ENCODE measurements around the gene FBXO3.
"Not testable (repeated sequence)": the region's sequence is repeated elsewhere in the genome, so short reads cannot be mapped to it uniquely, and the experiment has no call there.

FBXO3 gene

GRCh38 chr11:33772300-33772699, 2.0 kb downstream of the FBXO3 start:
- no peak for DNase-seq

- DNase-seq = no peak
Measured at GRCh38 chr11:33770236-33770635, 4.1 kb downstream of the FBXO3 start.

- no peak for DNase-seq
Measured at GRCh38 chr11:33769542-33769941, 4.8 kb downstream of the FBXO3 start.

- no peak for DNase-seq
Measured at GRCh38 chr11:33767624-33768023, 6.7 kb downstream of the FBXO3 start.

GRCh38 chr11:33766085-33766484, 8.2 kb downstream of the FBXO3 start:
- DNase-seq = no peak

- DNase-seq = no peak
Measured at GRCh38 chr11:33761471-33761870, 12.8 kb downstream of the FBXO3 start.

- DNase-seq = peak; percentile 75
Measured at GRCh38 chr11:33753304-33753967, 20.9 kb downstream of the FBXO3 start.

- no peak for DNase-seq
Measured at GRCh38 chr11:33751878-33752277, 22.4 kb downstream of the FBXO3 start.

GRCh38 chr11:33747979-33748378, 26.3 kb downstream of the FBXO3 start:
- peak; percentile 80 for DNase-seq

- DNase-seq = no peak
Measured at GRCh38 chr11:33743291-33743690, 31.0 kb downstream of the FBXO3 start.

- DNase-seq = peak; percentile 42
Measured at GRCh38 chr11:33742249-33742851, 32.0 kb downstream of the FBXO3 start.

- no peak for DNase-seq
Measured at GRCh38 chr11:33741806-33742205, 32.5 kb downstream of the FBXO3 start.

GRCh38 chr11:33737362-33737821, 36.9 kb downstream of the FBXO3 start:
- DNase-seq = peak; percentile 40

- DNase-seq = peak; percentile 90
Measured at GRCh38 chr11:33736148-33736812, 38.0 kb downstream of the FBXO3 start, which contains the start of gene CD59. Gene CD59 (minus strand): TSS chr11:33736423. CDS start chr11:33722445, 13,978 bp downstream.

GRCh38 chr11:33735271-33736147, 38.8 kb downstream of the FBXO3 start:
- DNase-seq = no peak

- DNase-seq = no peak
Measured at GRCh38 chr11:33734441-33735270, 39.7 kb downstream of the FBXO3 start.

- no peak for DNase-seq
Measured at GRCh38 chr11:33733980-33734379, 40.3 kb downstream of the FBXO3 start.

GRCh38 chr11:33731723-33732531, 42.4 kb downstream of the FBXO3 start:
- no peak for DNase-seq

- no peak for DNase-seq
Measured at GRCh38 chr11:33730716-33731115, 43.6 kb downstream of the FBXO3 start.

- DNase-seq = not testable (repeated sequence)
Measured at GRCh38 chr11:33729072-33729664, 45.2 kb downstream of the FBXO3 start.

All from fibroblast of skin of back (primary cell).